HepG2 (cell line): ENCODE measurements around the gene LATS1. TPM values are rescaled to one million over a fixed set of nuclear protein-coding genes. Genes with fewer than 3 reads are reported as not detected.

ENCODE experiments used
- ATAC-seq: fragments of 200-7000 bp; cut with Tn5 transposase; 3 replicates; pipeline ENCODE4 v1.9.1; 2020; ENCODE audit warnings: mild to moderate bottlenecking, moderate library complexity
- BruUV-seq: library from RNA; stranded (reverse); fragments of 400-500 nt; replicated peaks from 2 replicates; lab custom pipeline; 2021; lab: Mats Ljungman, UMichigan
- CTCF ChIA-PET: fragments of 300-600 bp; formaldehyde crosslinking; extraction: SDS; loops from one replicate; lab custom pipeline; 2021; ENCODE audit warnings: low total read pairs, inconsistent platforms, low intra/inter-chr PET ratio; lab: Yijun Ruan, JAX
- POLR2A ChIA-PET: fragments of 350-600 bp; sonication (Branson Sonifier 250); formaldehyde crosslinking; loops from one replicate; lab custom pipeline; 2020; ENCODE audit warnings: antibody characterized with exemption, inconsistent platforms; lab: Yijun Ruan, JAX
- DNase-seq: peaks from one replicate; pipeline ENCODE4 v3.0.0-alpha.2; 2015; ENCODE audit warnings: low spot score
- FAIRE-seq: peaks from 3 replicates; lab custom pipeline; 2011; peaks lifted over from hg19 to GRCh38; lab: Jason Lieb, UNC
- H2AFZ ChIP-seq: one replicate; pipeline ENCODE4 v1.6.1; 2011; ENCODE audit warnings: low read length, inconsistent platforms
- H3K27ac ChIP-seq: fragments of 300-600 bp; 3 replicates; pipeline ENCODE4 v1.8.0; 2011; ENCODE audit warnings: mixed run types, mild to moderate bottlenecking, mixed read lengths, low read length, inconsistent platforms; ENCODE audit not compliant: insufficient read depth; ENCODE audit errors: extremely low read length
- H3K27me3 ChIP-seq, 2 experiments: fragments of 200-600 bp in 1 of 2; 2 replicates in 1 of 2; 3 replicates in 1 of 2; pipeline versions ENCODE4 v1.6.0 to v1.8.0; 2011; ENCODE audit warnings: low read length in 2 of 2, mild to moderate bottlenecking in 2 of 2, moderate library complexity in 2 of 2, inconsistent platforms in 1 of 2; ENCODE audit not compliant: insufficient read depth in 2 of 2, control insufficient read depth in 1 of 2
- H3K36me3 ChIP-seq, 2 experiments: fragments of 200-600 bp in 1 of 2; replicated peaks in 1 of 2; 2 replicates in 1 of 2; 3 replicates in 1 of 2; pipeline versions ENCODE4 v1.5.1 to v1.8.0; 2011; ENCODE audit warnings: low read length in 2 of 2, inconsistent platforms in 1 of 2; ENCODE audit not compliant: insufficient read depth in 2 of 2, control insufficient read depth in 1 of 2
- H3K4me1 ChIP-seq: 2 replicates; pipeline ENCODE4 v1.5.1; 2012; ENCODE audit warnings: low read length, inconsistent platforms; ENCODE audit not compliant: insufficient read depth
- H3K4me2 ChIP-seq: 2 replicates; pipeline ENCODE4 v1.6.0; 2011; ENCODE audit warnings: low read depth, low read length, inconsistent platforms
- H3K4me3 ChIP-seq, 3 experiments: fragments of 200-600 bp in 1 of 3; sonication (generic), shearing (Covaris generic) in 1 of 3; replicated peaks in 1 of 3; 2 replicates each; pipeline ENCODE4 v1.5.1; 2011 to 2016; ENCODE audit warnings: low read length in 3 of 3, inconsistent platforms in 2 of 3, low read depth in 2 of 3, mild to moderate bottlenecking in 2 of 3, control low read depth in 1 of 3, mixed read lengths in 1 of 3; ENCODE audit not compliant: insufficient read depth in 1 of 3
- H3K79me2 ChIP-seq: one replicate; pipeline ENCODE4 v1.6.1; 2011; ENCODE audit warnings: low read length, inconsistent platforms; ENCODE audit not compliant: insufficient read depth
- H3K9ac ChIP-seq: 2 replicates; pipeline ENCODE4 v1.6.0; 2011; ENCODE audit warnings: mild to moderate bottlenecking, low read depth, low read length, inconsistent platforms; ENCODE audit not compliant: insufficient read depth
- H3K9me3 ChIP-seq: 2 replicates; pipeline ENCODE4 v1.5.1; 2012; ENCODE audit warnings: mild to moderate bottlenecking, low read length
- H4K20me1 ChIP-seq: 2 replicates; pipeline ENCODE4 v1.6.0; 2011; ENCODE audit warnings: inconsistent platforms, mild to moderate bottlenecking, low read length, moderate library complexity; ENCODE audit not compliant: insufficient read depth
- ARNT ChIP-seq: fragments of 450-650 bp; IDR thresholded peaks from 2 replicates; pipeline ENCODE4 v1.6.1; 2017
- CEBPG ChIP-seq: IDR thresholded peaks from 2 replicates; pipeline ENCODE4 v1.6.1; 2016
- HMG20B ChIP-seq: conservative IDR thresholded peaks from 2 replicates; pipeline ENCODE4 v1.6.1; 2016; ENCODE audit warnings: missing genetic modification reagents, missing compliant biosample characterization
- HNF4G ChIP-seq, 2 experiments: sonication (generic) in 1 of 2; formaldehyde crosslinking in 1 of 2; IDR thresholded peaks; 2 replicates each; pipeline versions ENCODE4 v1.4.0 to v1.6.1; 2011 to 2020; ENCODE audit warnings: borderline replicate concordance in 2 of 2, low read depth in 2 of 2, mild to moderate bottlenecking in 2 of 2, low read length in 1 of 2, missing genetic modification reagents in 1 of 2, moderate library complexity in 1 of 2
- HNRNPH1 ChIP-seq: fragments of 200-400 bp; formaldehyde crosslinking; optimal IDR thresholded peaks from 2 replicates; pipeline ENCODE3; 2017; ENCODE audit warnings: mild to moderate bottlenecking, low read depth, low read length
- HOXA9 ChIP-seq: sonication (generic); formaldehyde crosslinking; IDR thresholded peaks from 2 replicates; pipeline ENCODE4 v1.8.1; 2022; ENCODE audit warnings: missing genetic modification reagents, mild to moderate bottlenecking, moderate library complexity, borderline replicate concordance
- IRF2 ChIP-seq: IDR thresholded peaks from 2 replicates; pipeline ENCODE4 v1.6.1; 2018; ENCODE audit warnings: missing genetic modification reagents, missing compliant biosample characterization
- MIXL1 ChIP-seq: IDR thresholded peaks from 2 replicates; pipeline ENCODE4 v1.6.1; 2016
- NAIF1 ChIP-seq: sonication (generic); formaldehyde crosslinking; IDR thresholded peaks from 2 replicates; pipeline ENCODE4 v1.5.0; 2020; ENCODE audit warnings: mild to moderate bottlenecking, missing genetic modification reagents, borderline replicate concordance
- NFE2 ChIP-seq: sonication (generic); formaldehyde crosslinking; IDR thresholded peaks from 2 replicates; pipeline ENCODE4 v1.4.0; 2020; ENCODE audit warnings: missing genetic modification reagents
- RFX5 ChIP-seq: IDR thresholded peaks from 2 replicates; pipeline ENCODE4 v1.6.1; 2011; ENCODE audit warnings: low read depth, low read length, improper control_type of control experiment
- SP1 ChIP-seq, 2 experiments: fragments of 450-650 bp in 1 of 2; sonication (generic) in 1 of 2; formaldehyde crosslinking in 1 of 2; IDR thresholded peaks; 2 replicates each; pipeline versions ENCODE4 v1.4.0 to v1.6.1; 2016 to 2020; ENCODE audit warnings: missing genetic modification reagents in 1 of 2
- TSC22D2 ChIP-seq: sonication (generic); formaldehyde crosslinking; IDR thresholded peaks from 2 replicates; pipeline ENCODE4 v1.5.1; 2020; ENCODE audit warnings: missing genetic modification reagents, mild to moderate bottlenecking, borderline replicate concordance
- YEATS2 ChIP-seq: sonication (generic); formaldehyde crosslinking; IDR thresholded peaks from 2 replicates; pipeline ENCODE4 v1.4.0; 2020; ENCODE audit warnings: missing genetic modification reagents, borderline replicate concordance
- ZNF432 ChIP-seq: sonication (generic); formaldehyde crosslinking; IDR thresholded peaks from 2 replicates; pipeline ENCODE4 v1.5.0; 2020; ENCODE audit warnings: missing genetic modification reagents, mild to moderate bottlenecking, borderline replicate concordance
- ZNF563 ChIP-seq: sonication (generic); formaldehyde crosslinking; IDR thresholded peaks from 2 replicates; pipeline ENCODE4 v1.8.0; 2022; ENCODE audit warnings: mild to moderate bottlenecking, moderate library complexity, missing genetic modification reagents
- ZNF660 ChIP-seq: sonication (generic); formaldehyde crosslinking; IDR thresholded peaks from 2 replicates; pipeline ENCODE4 v1.5.1; 2020; ENCODE audit warnings: mild to moderate bottlenecking, low read depth, missing genetic modification reagents, borderline replicate concordance
- ZNF780A ChIP-seq: sonication (generic); formaldehyde crosslinking; IDR thresholded peaks from 2 replicates; pipeline ENCODE4 v1.8.0; 2022; ENCODE audit warnings: mild to moderate bottlenecking, missing genetic modification reagents, moderate library complexity
- ZNF816 ChIP-seq: sonication (generic); formaldehyde crosslinking; IDR thresholded peaks from 2 replicates; pipeline ENCODE4 v1.8.0; 2022; ENCODE audit warnings: missing genetic modification reagents, mild to moderate bottlenecking, borderline replicate concordance
- WGBS: methylation state at CpG from one replicate; pipeline ENCODE4 v1.1.6; 2017; ENCODE audit warnings: low lambda C conversion rate; 5-methylcytosine and 5-hydroxymethylcytosine counted together
- in situ Hi-C: cut with HindIII; loops from 2 replicates; pipeline ENCODE4 v1.10.0; 2017; ENCODE audit warnings: low pct_unique_long_range_greater_than_20kb; ENCODE audit not compliant: extremely low pct_ligation_motif_present
- intact Hi-C: fragments of 100-400 bp; cut with micrococcal nuclease; formaldehyde crosslinking; loops from one replicate; pipeline ENCODE4 v1.10.0; 2022; ENCODE audit not compliant: unreplicated experiment
- polyA plus RNA-seq, 8 experiments: library from polyadenylated mRNA; depleted of rRNA in 3 of 8; stranded (reverse) in 7 of 8; unstranded in 1 of 8; fragments of >200 nt; fragmentation: Illumina TruSeq in 4 of 8; extraction: Trizol in 4 of 8; gene quantifications; 2 replicates each; pipeline versions ENCODE4 v1.2.1 to v1.2.3, GENCODE V29; 2011 to 2016; ENCODE audit warnings: low read depth in 4 of 8, missing spikeins in 1 of 8, mixed read lengths in 1 of 8; ENCODE audit not compliant: insufficient read depth in 1 of 8
- total RNA-seq, 5 experiments: library from RNA; depleted of rRNA; stranded (reverse); fragments of >200 nt; fragmentation: Illumina TruSeq; extraction: Trizol; gene quantifications; 2 replicates each; pipeline ENCODE4 v1.2.3, GENCODE V29; 2016; ENCODE audit warnings: low read depth in 1 of 5
- TF ChIP-seq, protein P1 (sequence below): sonication (generic); formaldehyde crosslinking; IDR thresholded peaks from 2 replicates; pipeline ENCODE4 v1.4.0; 2020; ENCODE audit warnings: mild to moderate bottlenecking, missing genetic modification reagents, borderline replicate concordance
- TF ChIP-seq, protein P2 (sequence below): sonication (generic); formaldehyde crosslinking; conservative IDR thresholded peaks from 2 replicates; pipeline ENCODE4 v1.8.1; 2023; ENCODE audit warnings: missing genetic modification reagents
- TF ChIP-seq, protein P3 (sequence below): sonication (generic); formaldehyde crosslinking; IDR thresholded peaks from 2 replicates; pipeline ENCODE4 v1.8.1; 2022; ENCODE audit warnings: mild to moderate bottlenecking, missing genetic modification reagents

LATS1 gene
- total and polyA plus RNA-seq, 2 of the 13 experiments (the other 11 are each of a cell fraction or from before 2014, with no cell fraction given): 9.9 to 12.6 TPM

DNA sequence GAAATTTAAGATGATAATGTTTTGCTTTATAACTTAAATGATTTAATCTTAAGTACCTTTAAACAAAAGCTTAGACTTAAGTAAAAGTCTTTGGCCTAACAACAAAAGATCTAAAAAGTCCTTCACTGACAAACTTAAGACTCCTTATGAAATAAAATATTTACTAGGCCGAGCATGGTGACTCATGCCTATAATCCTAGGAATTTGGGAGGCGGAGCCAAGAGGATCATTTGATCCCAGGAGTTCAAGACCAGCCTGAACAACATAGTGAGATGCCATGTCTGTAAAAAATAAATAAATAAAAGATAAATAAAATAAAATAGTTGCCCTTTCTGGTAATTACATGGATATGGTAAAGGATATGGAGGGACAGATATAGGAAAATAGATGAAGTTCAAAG, 81.8 kb downstream of the LATS1 start (continued):
- TF ChIP-seq, protein P1, sequence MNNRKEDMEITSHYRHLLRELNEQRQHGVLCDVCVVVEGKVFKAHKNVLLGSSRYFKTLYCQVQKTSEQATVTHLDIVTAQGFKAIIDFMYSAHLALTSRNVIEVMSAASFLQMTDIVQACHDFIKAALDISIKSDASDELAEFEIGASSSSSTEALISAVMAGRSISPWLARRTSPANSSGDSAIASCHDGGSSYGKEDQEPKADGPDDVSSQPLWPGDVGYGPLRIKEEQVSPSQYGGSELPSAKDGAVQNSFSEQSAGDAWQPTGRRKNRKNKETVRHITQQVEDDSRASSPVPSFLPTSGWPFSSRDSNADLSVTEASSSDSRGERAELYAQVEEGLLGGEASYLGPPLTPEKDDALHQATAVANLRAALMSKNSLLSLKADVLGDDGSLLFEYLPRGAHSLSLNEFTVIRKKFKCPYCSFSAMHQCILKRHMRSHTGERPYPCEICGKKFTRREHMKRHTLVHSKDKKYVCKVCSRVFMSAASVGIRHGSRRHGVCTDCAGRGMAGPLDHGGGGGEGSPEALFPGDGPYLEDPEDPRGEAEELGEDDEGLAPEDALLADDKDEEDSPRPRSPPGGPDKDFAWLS (CRISPR knock-in tag): no peak
- no peak for TF ChIP-seq NFE2
- TF ChIP-seq YEATS2 (CRISPR knock-in tag): no peak
- TF ChIP-seq, protein P2, sequence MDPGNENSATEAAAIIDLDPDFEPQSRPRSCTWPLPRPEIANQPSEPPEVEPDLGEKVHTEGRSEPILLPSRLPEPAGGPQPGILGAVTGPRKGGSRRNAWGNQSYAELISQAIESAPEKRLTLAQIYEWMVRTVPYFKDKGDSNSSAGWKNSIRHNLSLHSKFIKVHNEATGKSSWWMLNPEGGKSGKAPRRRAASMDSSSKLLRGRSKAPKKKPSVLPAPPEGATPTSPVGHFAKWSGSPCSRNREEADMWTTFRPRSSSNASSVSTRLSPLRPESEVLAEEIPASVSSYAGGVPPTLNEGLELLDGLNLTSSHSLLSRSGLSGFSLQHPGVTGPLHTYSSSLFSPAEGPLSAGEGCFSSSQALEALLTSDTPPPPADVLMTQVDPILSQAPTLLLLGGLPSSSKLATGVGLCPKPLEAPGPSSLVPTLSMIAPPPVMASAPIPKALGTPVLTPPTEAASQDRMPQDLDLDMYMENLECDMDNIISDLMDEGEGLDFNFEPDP (CRISPR knock-in tag): no peak

DNA sequence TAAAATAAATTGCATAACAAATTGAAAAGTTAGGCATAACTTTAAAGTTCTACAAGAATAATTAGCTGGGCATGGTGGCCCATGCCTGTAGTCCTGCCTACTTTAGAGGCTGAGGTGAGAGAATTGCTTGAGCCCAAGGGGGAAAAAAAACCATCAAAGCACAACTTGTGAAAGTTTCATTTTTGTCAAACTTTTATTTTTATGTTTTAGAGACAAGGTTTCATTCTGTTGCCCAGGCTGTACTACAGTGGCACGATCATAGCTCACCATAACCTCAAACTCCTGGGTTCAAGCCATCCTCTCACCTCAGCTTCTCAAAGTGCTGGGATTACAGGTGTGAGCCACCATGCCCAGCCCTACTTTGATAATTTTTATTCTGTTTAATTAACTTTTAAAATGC, 83.6 kb downstream of the LATS1 start:
- Histone ChIP-seq H3K4me3 (no peak overlapping the region), H3K79me2 (no peaks in the 10 kb centered on the region), H3K9ac (no peak overlapping the region), H3K4me1 (no peaks in the 10 kb centered on the region), H4K20me1 (no peaks in the 10 kb centered on the region), H3K27me3 (no peaks in the 10 kb centered on the region; a peak in 1 of 5 replicates), H3K4me2 (no peak overlapping the region), H3K27ac (no peak overlapping the region), H3K9me3 (no peaks in the 10 kb centered on the region), H2AFZ (no peak overlapping the region), H3K36me3 (peaks cover 4 to 21% of the 10 kb centered on the region in 2 experiments)
- in situ Hi-C loops (no loop called here), intact Hi-C loops (no loop called here)
- ChIA-PET POLR2A (no interaction called here), CTCF (no interaction called here)
- BruUV-seq: no TSS peak
- WGBS: 96% methylated on average over 1 of the region's 1 CpG
- no peak for DNase-seq
- FAIRE-seq: no peak
- no peak for ATAC-seq
- TF ChIP-seq IRF2 (CRISPR knock-in tag) (no peak), HNRNPH1 (no peak), ZNF660 (CRISPR knock-in tag) (no peak), HOXA9 (CRISPR knock-in tag) (no peak), RFX5 (no peak), ARNT (no peak), ZNF563 (CRISPR knock-in tag) (no peak), HNF4G (IDR thresholded peaks at IDR 0.05; ENCODE audit: borderline replicate concordance, low read depth, low read length) (no peak), HNF4G (CRISPR knock-in tag; IDR thresholded peaks at IDR 0.05; ENCODE audit: borderline replicate concordance, low read depth) (no peak), CEBPG (CRISPR knock-in tag) (no peak), MIXL1 (CRISPR knock-in tag) (no peak), TSC22D2 (CRISPR knock-in tag) (no peak), SP1 (IDR thresholded peaks at IDR 0.05) (no peak), SP1 (CRISPR knock-in tag; IDR thresholded peaks at IDR 0.05) (no peak), NAIF1 (CRISPR knock-in tag) (no peak), ZNF432 (CRISPR knock-in tag) (no peak), ZNF816 (CRISPR knock-in tag) (no peak), ZNF780A (CRISPR knock-in tag) (no peak), HMG20B (CRISPR knock-in tag) (no peak)
- TF ChIP-seq, protein P3, sequence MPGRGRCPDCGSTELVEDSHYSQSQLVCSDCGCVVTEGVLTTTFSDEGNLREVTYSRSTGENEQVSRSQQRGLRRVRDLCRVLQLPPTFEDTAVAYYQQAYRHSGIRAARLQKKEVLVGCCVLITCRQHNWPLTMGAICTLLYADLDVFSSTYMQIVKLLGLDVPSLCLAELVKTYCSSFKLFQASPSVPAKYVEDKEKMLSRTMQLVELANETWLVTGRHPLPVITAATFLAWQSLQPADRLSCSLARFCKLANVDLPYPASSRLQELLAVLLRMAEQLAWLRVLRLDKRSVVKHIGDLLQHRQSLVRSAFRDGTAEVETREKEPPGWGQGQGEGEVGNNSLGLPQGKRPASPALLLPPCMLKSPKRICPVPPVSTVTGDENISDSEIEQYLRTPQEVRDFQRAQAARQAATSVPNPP (CRISPR knock-in tag): no peak
